ENCODE results near the gene PLET1.

PLET1 gene

DNA sequence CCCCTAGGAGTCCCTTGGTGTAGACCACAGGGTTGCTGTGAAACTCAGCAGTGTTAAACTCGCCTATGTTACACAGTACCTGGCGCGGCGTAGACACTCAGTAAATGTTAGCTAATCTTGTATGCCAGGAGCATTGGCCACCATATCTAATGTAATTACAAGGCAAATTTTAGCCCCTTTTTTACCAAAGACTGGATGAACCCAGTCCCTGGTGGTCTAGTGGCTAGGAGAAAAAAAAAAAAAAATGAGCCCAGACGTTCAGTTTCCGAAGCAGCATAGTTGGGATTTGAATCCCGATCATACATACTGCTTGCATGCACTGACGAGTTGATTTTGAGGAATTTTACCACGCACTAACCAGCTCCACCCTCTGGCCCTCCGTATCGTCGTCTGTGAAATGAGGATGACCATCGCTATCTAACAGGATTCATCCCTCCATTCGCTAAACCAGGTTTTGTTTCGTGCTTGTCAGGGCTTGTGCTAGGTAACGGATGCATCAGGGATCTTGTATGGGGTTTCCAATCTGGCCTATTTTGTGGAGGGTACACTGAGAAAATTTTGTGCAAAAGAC is 33.7 kb downstream of the PLET1 start:
- no peak for DNase-seq (ENCODE audit: low read depth)
- H3K4me3 ChIP-seq (ENCODE audit: low read depth, low read length): peak overlapping the region; percentile 96
- TF ChIP-seq, protein P1, sequence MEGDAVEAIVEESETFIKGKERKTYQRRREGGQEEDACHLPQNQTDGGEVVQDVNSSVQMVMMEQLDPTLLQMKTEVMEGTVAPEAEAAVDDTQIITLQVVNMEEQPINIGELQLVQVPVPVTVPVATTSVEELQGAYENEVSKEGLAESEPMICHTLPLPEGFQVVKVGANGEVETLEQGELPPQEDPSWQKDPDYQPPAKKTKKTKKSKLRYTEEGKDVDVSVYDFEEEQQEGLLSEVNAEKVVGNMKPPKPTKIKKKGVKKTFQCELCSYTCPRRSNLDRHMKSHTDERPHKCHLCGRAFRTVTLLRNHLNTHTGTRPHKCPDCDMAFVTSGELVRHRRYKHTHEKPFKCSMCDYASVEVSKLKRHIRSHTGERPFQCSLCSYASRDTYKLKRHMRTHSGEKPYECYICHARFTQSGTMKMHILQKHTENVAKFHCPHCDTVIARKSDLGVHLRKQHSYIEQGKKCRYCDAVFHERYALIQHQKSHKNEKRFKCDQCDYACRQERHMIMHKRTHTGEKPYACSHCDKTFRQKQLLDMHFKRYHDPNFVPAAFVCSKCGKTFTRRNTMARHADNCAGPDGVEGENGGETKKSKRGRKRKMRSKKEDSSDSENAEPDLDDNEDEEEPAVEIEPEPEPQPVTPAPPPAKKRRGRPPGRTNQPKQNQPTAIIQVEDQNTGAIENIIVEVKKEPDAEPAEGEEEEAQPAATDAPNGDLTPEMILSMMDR (IDR thresholded peaks at IDR 0.05; ENCODE audit: low read depth, low read length, missing control alignments): no peak

DNA sequence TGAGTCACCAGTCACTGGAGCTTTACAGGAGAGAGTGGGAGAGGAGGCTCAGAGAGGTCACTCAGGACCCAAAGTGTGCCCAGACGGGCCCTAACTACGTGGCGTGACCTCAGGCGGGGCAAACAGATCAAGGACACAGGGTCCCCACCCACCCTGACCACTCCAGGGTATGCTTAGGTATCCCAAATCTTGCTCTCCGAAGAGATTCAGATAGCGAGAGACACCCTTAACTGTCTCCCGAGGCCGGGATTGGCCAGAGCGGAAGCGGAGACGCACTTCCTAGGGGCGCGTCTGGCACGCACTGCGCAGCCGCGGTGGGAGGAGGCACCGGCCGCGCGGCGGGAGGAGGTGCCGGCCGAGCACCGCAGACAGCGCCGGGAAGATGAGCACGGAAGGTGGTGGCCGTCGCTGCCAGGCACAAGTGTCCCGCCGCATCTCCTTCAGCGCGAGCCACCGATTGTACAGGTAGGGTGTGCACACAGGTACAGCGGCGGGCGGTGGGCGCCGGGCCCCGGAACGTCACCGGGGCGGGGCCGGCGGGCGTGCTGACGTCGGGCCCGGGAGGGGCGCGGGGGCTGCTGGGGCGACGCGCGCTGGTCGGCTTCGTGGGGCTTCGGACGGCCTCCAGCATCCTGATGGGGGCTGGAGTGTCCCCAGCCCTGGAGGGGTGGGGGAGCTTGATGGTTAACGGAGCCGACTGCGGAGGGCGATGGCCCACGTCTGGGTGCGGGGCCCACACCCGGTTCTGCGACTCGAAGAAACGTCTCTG is 34.4 kb downstream of the PLET1 start, which contains the start of gene PTS:
Gene PTS, plus strand, starts transcription at position 367 of the 769 bp plus-strand sequence. Its CDS starts 16 bp downstream, at position 383.
- peak within 1 kb of the TSS; percentile 96 for H3K4me3 ChIP-seq (ENCODE audit: low read depth, low read length)
- TF ChIP-seq, protein P1 (IDR thresholded peaks at IDR 0.05; ENCODE audit: low read depth, low read length, missing control alignments): no peak
- DNase-seq (ENCODE audit: low read depth): peak; percentile 59

DNA sequence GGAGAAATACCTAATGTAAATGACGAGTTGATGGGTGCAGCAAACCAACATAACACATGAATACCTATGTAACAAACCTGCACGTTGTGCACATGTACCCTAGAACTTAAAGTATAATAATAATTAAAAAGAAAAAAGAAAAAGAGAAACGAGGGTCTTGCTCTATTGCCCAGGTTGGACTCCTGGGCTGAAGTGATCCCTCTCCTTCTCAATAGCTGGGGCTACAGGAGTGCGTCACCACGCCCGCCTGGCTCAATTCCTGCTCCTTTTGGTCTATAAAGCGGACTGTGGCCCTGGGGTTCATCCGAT is 35.0 kb downstream of the PLET1 start:
- H3K4me3 ChIP-seq (ENCODE audit: low read depth, low read length): peak overlapping the region; percentile 96
- TF ChIP-seq, protein P1 (IDR thresholded peaks at IDR 0.05; ENCODE audit: low read depth, low read length, missing control alignments): no peak
- no peak for DNase-seq (ENCODE audit: low read depth)

DNA sequence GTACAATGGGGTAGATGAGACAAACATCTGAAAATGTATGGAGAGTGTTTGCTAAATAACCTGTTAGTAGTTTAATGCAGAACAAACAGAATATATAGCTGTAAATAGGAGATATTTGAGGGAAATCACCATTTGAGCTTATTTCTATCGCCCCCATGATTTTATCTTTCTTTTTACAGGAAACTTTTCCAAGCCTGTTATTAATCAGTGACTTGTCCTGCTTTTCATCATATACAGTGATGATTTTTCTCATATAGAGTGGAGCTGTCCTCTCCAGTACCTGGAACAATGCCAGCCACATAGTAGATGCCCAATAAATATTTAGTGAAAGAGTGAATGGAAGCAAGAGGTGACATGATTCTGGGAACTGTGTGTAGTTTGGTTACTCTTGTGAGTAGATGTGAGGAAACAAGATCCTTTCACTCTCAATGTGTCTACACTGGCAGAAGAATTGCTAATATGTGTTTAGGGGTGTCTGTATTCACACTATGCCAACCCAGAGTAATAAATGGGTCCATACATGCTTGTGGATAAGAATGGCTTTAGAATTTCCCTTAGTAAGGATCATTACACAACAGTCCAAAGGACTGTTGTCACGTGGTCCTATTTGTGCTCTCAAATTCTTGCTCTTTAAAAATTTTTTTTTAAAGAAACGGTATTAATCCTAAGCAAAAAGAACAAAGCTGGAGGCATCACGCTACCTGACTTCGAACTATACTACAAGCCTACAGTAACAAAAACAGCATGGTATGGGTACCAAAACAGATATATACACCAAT is 36.7 kb downstream of the PLET1 start:
- no peak overlapping the region for H3K4me3 ChIP-seq (ENCODE audit: low read depth, low read length)
- DNase-seq (ENCODE audit: low read depth): no peak
- TF ChIP-seq, protein P1 (IDR thresholded peaks at IDR 0.05; ENCODE audit: low read depth, low read length, missing control alignments): no peak

DNA sequence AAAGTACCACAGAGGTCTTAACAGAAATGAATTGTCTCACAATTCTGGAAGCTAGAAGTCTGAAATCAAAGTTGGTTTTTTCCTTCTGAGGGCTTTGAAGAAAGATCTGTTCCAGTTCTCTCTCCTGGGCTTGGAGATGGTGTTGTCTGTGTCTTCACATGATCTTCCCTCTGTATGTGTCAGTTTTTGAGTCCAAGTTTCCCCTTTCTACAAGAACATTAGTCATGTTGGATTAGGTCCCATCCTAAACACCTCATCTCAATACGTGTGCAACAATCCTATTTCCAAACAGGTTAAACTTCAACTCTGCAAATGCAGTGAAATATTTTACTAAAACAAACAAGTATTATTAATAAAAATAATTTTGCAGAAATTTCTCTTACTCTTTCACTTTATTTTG is 37.5 kb downstream of the PLET1 start:
- no peak for DNase-seq (ENCODE audit: low read depth)
- TF ChIP-seq, protein P1 (IDR thresholded peaks at IDR 0.05; ENCODE audit: low read depth, low read length, missing control alignments): no peak
- no peak overlapping the region for H3K4me3 ChIP-seq (ENCODE audit: low read depth, low read length)

DNA sequence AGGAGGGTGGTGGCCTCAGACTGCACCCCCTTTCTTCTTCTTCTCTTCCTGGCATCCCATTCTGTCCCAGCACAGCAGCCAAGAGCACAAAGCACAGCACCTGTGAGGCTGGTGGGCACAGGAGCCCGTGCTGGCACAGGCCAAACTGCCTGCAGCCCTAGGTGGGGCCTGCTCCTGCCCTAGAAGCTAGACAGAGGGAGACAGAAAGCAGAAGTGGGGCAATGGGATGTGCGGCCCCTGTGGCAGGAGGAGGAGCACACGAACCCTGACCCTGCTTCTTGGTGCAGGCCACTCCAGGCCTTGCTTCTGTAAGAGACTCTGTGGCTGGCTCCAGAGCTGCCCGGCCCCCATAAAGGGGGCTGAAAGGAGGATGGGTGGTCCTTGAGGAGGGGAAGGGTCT is 38.4 kb downstream of the PLET1 start:
- no peak for DNase-seq (ENCODE audit: low read depth)
- TF ChIP-seq, protein P1 (IDR thresholded peaks at IDR 0.05; ENCODE audit: low read depth, low read length, missing control alignments): no peak
- H3K4me3 ChIP-seq (ENCODE audit: low read depth, low read length): no peak overlapping the region
